HCT116 (cell line): ENCODE data around the gene RAD17. TPM values are rescaled to one million over a fixed set of nuclear protein-coding genes. Genes with fewer than 3 reads are reported as not detected.
"Not testable (repeated sequence)": the region's sequence is repeated elsewhere in the genome, so short reads cannot be mapped to it uniquely, and the experiment has no call there.

ENCODE experiments used
- ATAC-seq: fragments of 200-7000 bp; cut with Tn5 transposase; 2 replicates; pipeline ENCODE4 v1.9.1; 2020; ENCODE audit warnings: mild to moderate bottlenecking, moderate library complexity
- BruUV-seq: library from RNA; stranded (reverse); fragments of 400-500 nt; replicated peaks from 2 replicates; lab custom pipeline; 2021; lab: Mats Ljungman, UMichigan
- CTCF ChIA-PET: fragments of 300-600 bp; sonication (Branson Sonifier 250); formaldehyde crosslinking; loops from one replicate; lab custom pipeline; 2021; ENCODE audit warnings: antibody characterized with exemption; lab: Charles Lee
- POLR2A ChIA-PET: fragments of 300-600, 350-600 bp; sonication (Branson Sonifier 250); formaldehyde crosslinking; loops from one replicate; lab custom pipeline; 2021; ENCODE audit warnings: antibody characterized with exemption; lab: Charles Lee
- RAD21 ChIA-PET, 2 experiments: fragments of 300-600 bp; sonication (Branson Sonifier 250); formaldehyde crosslinking; loops; one replicate each; lab custom pipeline; 2023; ENCODE audit warnings: low total read pairs in 2 of 2; ENCODE audit not compliant: uncharacterized antibody in 2 of 2, unreplicated experiment in 2 of 2, low non-redundant PET in 1 of 2; lab: Charles Lee
- DNase-seq: peaks from one replicate; pipeline ENCODE4 v3.0.0-alpha.2; 2010; ENCODE audit warnings: low read depth, low spot score
- H2AFZ ChIP-seq: fragments of 200-600 bp; shearing (Covaris generic), sonication (generic); 2 replicates; pipeline ENCODE4 v1.6.1; 2017; ENCODE audit warnings: low read depth, mixed run types, mixed read lengths, antibody characterized with exemption, low read length; ENCODE audit not compliant: poor library complexity, severe bottlenecking
- H3K27ac ChIP-seq: 2 replicates; pipeline ENCODE4 v1.5.1; 2012; ENCODE audit warnings: low read depth, low read length
- H3K27me3 ChIP-seq: fragments of 200-600 bp; sonication (generic); 2 replicates; pipeline ENCODE4 v1.6.1; 2016; ENCODE audit warnings: mixed run types, low read length, mixed read lengths; ENCODE audit not compliant: insufficient read depth
- H3K36me3 ChIP-seq, 2 experiments: fragments of 200-500 bp in 1 of 2; fragments of 200-600 bp in 1 of 2; sonication (Bioruptor generic) in 1 of 2; sonication (generic) in 1 of 2; 2 replicates each; pipeline versions ENCODE4 v1.5.1 to v1.6.1; 2014 to 2016; ENCODE audit warnings: low read length in 2 of 2, inconsistent platforms in 1 of 2, mixed read lengths in 1 of 2, mixed run types in 1 of 2; ENCODE audit not compliant: insufficient read depth in 2 of 2, control insufficient read depth in 1 of 2
- H3K4me1 ChIP-seq, 2 experiments: fragments of 200-600 bp in 1 of 2; sonication (generic) in 1 of 2; 2 replicates each; pipeline versions ENCODE4 v1.5.1 to v1.6.1; 2012 to 2017; ENCODE audit warnings: low read length in 2 of 2, inconsistent platforms in 1 of 2, mild to moderate bottlenecking in 1 of 2, mixed read lengths in 1 of 2, mixed run types in 1 of 2, moderate library complexity in 1 of 2; ENCODE audit not compliant: insufficient read depth in 2 of 2, control insufficient read depth in 1 of 2
- H3K4me2 ChIP-seq: fragments of 200-600 bp; sonication (generic); 2 replicates; pipeline ENCODE4 v1.6.1; 2017; ENCODE audit warnings: mixed run types, low read length, mixed read lengths
- H3K4me3 ChIP-seq, 2 experiments: fragments of 200-600 bp in 1 of 2; sonication (generic) in 1 of 2; replicated peaks in 1 of 2; 2 replicates each; pipeline ENCODE4 v1.5.1; 2011 to 2016; ENCODE audit warnings: low read length in 2 of 2, control low read depth in 1 of 2, low read depth in 1 of 2, mild to moderate bottlenecking in 1 of 2, mixed read lengths in 1 of 2, mixed run types in 1 of 2
- H3K79me2 ChIP-seq: fragments of 200-600 bp; sonication (generic); 2 replicates; pipeline ENCODE4 v1.6.1; 2017; ENCODE audit warnings: mild to moderate bottlenecking, mixed run types, low read length, moderate library complexity, mixed read lengths; ENCODE audit not compliant: insufficient read depth
- H3K9ac ChIP-seq: fragments of 200-600 bp; sonication (generic); 2 replicates; pipeline ENCODE4 v1.6.1; 2016; ENCODE audit warnings: low read length, mixed read lengths
- H3K9me2 ChIP-seq: fragments of 200-600 bp; sonication (generic), shearing (Covaris generic); 2 replicates; pipeline ENCODE4 v1.6.1; 2017; ENCODE audit warnings: mixed run types, mild to moderate bottlenecking, moderate library complexity; ENCODE audit not compliant: insufficient read depth
- H3K9me3 ChIP-seq, 2 experiments: fragments of 200-500 bp in 1 of 2; fragments of 200-600 bp in 1 of 2; sonication (Bioruptor generic) in 1 of 2; sonication (generic) in 1 of 2; 2 replicates each; pipeline ENCODE4 v1.6.1; 2014 to 2017; ENCODE audit warnings: low read length in 2 of 2, mixed read lengths in 2 of 2, inconsistent platforms in 1 of 2, low read depth in 1 of 2, mild to moderate bottlenecking in 1 of 2, mixed run types in 1 of 2, moderate library complexity in 1 of 2; ENCODE audit not compliant: control insufficient read depth in 1 of 2, insufficient read depth in 1 of 2
- H4K20me1 ChIP-seq: fragments of 200-600 bp; sonication (generic), shearing (Covaris generic); 2 replicates; pipeline ENCODE4 v1.6.1; 2017; ENCODE audit warnings: mixed run types, mild to moderate bottlenecking, moderate library complexity; ENCODE audit not compliant: insufficient read depth
- EGR1 ChIP-seq: IDR thresholded peaks from 2 replicates; pipeline ENCODE4 v1.6.1; 2012; ENCODE audit warnings: low read depth
- ZNF274 ChIP-seq: fragments of 200-500 bp; sonication (Bioruptor generic); IDR thresholded peaks from 2 replicates; pipeline ENCODE4 v1.6.1; 2014; ENCODE audit warnings: mild to moderate bottlenecking, low read depth, low read length, inconsistent platforms
- intact Hi-C: fragments of 100-400 bp; cut with micrococcal nuclease; formaldehyde crosslinking; loops from 2 replicates; pipeline ENCODE4 v1.10.0; 2022
- total RNA-seq: library from RNA; stranded (reverse); gene quantifications from one replicate; pipeline ENCODE4 v1.2.1, GENCODE V29; 2021; ENCODE audit not compliant: unreplicated experiment

The RAD17 gene
- total RNA-seq, 1 experiment from 2014 or later, result 29.0 TPM

DNA sequence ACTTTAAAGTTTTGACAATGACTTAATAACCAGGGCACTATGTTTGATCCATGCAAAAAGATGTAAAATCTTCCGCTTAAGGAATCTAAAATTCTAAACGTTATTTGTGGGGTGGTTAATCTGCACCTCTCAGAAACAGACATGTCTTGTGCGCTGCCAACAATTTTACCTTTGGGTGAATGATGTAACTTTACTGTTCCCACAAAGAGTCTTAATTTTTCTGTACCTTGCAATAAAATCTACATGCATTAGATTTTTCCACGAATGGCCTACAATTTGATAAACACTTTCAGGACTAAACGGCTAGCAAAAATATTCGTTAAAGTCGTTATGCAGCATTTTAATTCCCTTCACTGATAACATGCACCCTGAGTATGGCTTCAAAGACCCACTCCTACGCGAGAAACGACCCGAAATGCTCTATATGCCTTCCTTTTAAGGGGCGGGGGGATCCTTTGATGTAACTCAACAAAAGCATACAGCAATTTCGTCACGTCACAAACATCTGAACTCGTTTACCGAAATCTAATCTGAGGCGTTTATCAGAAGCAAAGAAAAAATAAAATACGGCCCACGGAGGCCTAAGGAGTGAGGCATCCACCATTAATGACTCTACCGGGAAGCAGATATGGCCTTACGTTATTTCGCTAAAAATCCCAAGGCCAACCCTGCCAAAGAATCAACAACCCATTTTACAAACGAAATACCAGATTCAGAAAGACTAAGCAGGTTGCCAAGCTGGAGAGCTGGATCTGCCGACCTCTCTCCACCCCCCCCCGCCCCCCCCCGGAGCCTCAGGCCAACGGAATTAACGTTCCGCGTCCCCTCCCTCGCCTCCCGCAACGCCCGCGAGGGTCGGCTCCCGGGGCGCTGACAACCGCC, 919 bp upstream of the RAD17 start:
- Histone ChIP-seq H3K79me2 (peaks cover 79% of the 10 kb centered on the region), H3K36me3 (peaks cover 6 to 22% of the 10 kb centered on the region in 2 experiments; a peak in 2 of 4 replicates), H3K27ac (peak overlapping the region; percentile 86), H3K9me3 (no peaks in the 10 kb centered on the region), H4K20me1 (peaks cover 14% of the 10 kb centered on the region; the same call in 1 of the 2 replicates), H3K4me2 (peak overlapping the region; percentile 78), H3K4me1 (peaks cover 8 to 18% of the 10 kb centered on the region in 2 experiments; a peak in 3 of 4 replicates), H3K9me2 (no peaks in the 10 kb centered on the region), H3K27me3 (no peaks in the 10 kb centered on the region), H2AFZ (no peak overlapping the region), H3K9ac (peak overlapping the region; percentile 80), H3K4me3 (peak overlapping the region; percentile 79 to 90)
- BruUV-seq, result TSS peak; percentile 69
- POLR2A ChIA-PET, result no interaction called here
- intact Hi-C loops, result no loop called here
- CTCF ChIA-PET, result no interaction called here
- ATAC-seq (peak; percentile 3), DNase-seq (peak; percentile 31)
- TF ChIP-seq ZNF274 (no peak), EGR1 (peak; percentile 21; the same call in 1 of the 2 replicates)
- RAD21 ChIA-PET, result no interaction called here

DNA sequence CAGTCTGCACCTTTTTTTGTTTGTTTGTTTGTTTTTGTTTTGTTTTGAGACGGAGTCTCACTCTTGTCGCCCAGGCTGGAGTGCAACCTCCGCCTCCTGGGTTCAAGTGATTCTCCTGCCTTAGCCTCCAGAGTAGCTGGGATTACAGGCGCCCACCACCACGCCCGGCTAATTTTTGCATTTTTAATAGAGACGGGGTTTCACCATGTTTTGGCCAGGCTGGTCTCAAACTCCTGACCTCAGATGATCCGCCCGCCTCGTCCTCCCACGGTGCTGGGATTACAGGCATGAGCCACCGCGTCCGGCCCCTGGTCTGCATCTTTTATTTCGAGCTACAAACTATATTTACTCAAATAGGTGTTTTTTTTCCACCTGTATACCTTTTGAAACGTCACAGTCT, 717 bp downstream of the RAD17 start:
- ATAC-seq, H3K27me3 ChIP-seq, H3K9me3 ChIP-seq, intact Hi-C loops, H3K9me2 ChIP-seq, BruUV-seq, CTCF ChIA-PET, H2AFZ ChIP-seq, H4K20me1 ChIP-seq, DNase-seq, RAD21 ChIA-PET: not testable (repeated sequence)
- peaks cover 9 to 11% of the 10 kb centered on the region in 2 experiments; a peak in 3 of 4 replicates for H3K36me3 ChIP-seq
- H3K4me3 ChIP-seq, result peak overlapping the region; percentile 79 to 90
- H3K27ac ChIP-seq, result peak overlapping the region; percentile 86; the same call in 1 of the 2 replicates
- H3K79me2 ChIP-seq, result peaks cover 63% of the 10 kb centered on the region
- peak overlapping the region; percentile 78 for H3K4me2 ChIP-seq
- POLR2A ChIA-PET, result interaction anchor here (0.7 kb wide), 1 partner anchor 53 kb away, joined by 3 read pairs; no protein-coding TSS in a partner anchor
- H3K4me1 ChIP-seq, result peaks cover 8 to 18% of the 10 kb centered on the region in 2 experiments; a peak in 3 of 4 replicates
- H3K9ac ChIP-seq, result peak overlapping the region; percentile 80
